Lower leg skin (tissue), 3 donors: ENCODE results near the gene WFDC1.

ENCODE experiments used
- POLR2A ChIP-seq, 2 donors: fragments of 450-650 bp; IDR thresholded peaks; one replicate each; pipeline ENCODE4 v1.6.1; 2016 to 2017; ENCODE audit warnings: antibody characterized with exemption in 2 of 2, mild to moderate bottlenecking in 1 of 2, moderate library complexity in 1 of 2
- TF ChIP-seq, protein P1 (sequence below), 3 donors: fragments of 450-650 bp; IDR thresholded peaks; one replicate each; pipeline ENCODE4 v1.5.1; 2016; ENCODE audit warnings: antibody characterized with exemption in 3 of 3, mild to moderate bottlenecking in 3 of 3, moderate library complexity in 2 of 3

- TF ChIP-seq, protein P1, sequence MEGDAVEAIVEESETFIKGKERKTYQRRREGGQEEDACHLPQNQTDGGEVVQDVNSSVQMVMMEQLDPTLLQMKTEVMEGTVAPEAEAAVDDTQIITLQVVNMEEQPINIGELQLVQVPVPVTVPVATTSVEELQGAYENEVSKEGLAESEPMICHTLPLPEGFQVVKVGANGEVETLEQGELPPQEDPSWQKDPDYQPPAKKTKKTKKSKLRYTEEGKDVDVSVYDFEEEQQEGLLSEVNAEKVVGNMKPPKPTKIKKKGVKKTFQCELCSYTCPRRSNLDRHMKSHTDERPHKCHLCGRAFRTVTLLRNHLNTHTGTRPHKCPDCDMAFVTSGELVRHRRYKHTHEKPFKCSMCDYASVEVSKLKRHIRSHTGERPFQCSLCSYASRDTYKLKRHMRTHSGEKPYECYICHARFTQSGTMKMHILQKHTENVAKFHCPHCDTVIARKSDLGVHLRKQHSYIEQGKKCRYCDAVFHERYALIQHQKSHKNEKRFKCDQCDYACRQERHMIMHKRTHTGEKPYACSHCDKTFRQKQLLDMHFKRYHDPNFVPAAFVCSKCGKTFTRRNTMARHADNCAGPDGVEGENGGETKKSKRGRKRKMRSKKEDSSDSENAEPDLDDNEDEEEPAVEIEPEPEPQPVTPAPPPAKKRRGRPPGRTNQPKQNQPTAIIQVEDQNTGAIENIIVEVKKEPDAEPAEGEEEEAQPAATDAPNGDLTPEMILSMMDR (IDR thresholded peaks at IDR 0.05) = no peak
- TF ChIP-seq POLR2A (IDR thresholded peaks at IDR 0.05) = no peak
Measured at GRCh38 chr16:84378099-84378498, 83.4 kb downstream of the WFDC1 start.
